ENCODE results near the gene TULP1.

Gene TULP1

DNA sequence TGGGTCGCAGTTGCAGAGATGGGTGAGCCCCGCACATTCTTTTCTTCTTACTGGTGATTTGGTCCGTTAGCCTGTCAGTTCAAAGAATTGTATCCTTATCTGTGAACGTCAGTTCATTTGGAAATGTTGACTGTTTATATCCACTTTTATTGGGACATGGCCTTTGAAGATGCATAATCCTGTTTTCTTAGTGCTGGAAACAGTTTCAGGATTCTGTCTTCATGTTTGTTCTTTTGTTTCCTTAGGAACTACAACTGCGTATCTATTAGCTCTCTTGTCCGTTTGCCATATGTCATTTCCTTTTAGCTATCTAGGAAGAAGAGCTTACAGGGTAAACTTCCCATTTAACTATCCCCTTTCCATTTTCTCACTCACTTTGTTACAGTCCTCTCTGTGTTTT, 35.0 kb upstream of the TULP1 start:
- H3K36me3 ChIP-seq (ENCODE audit: insufficient read depth, low read length), result no peaks in the 10 kb centered on the region; the same call in 1 of the 2 replicates
- no peaks in the 10 kb centered on the region; the same call in 1 of the 2 replicates for H3K27me3 ChIP-seq (ENCODE audit: insufficient read depth, low read length)
- H3K4me1 ChIP-seq (ENCODE audit: insufficient read depth, low read length, severe bottlenecking), result no peaks in the 10 kb centered on the region
- H3K9me2 ChIP-seq (ENCODE audit: low read depth, low read length), result no peaks in the 10 kb centered on the region
- no peak overlapping the region for H3K27ac ChIP-seq (ENCODE audit: low read depth, low read length, poor library complexity, severe bottlenecking)
- peaks cover 11% of the 10 kb centered on the region for H3K9me3 ChIP-seq (ENCODE audit: low read length)
- H3K4me3 ChIP-seq (ENCODE audit: low read depth, low read length, poor library complexity, severe bottlenecking), result no peak overlapping the region
- no peak overlapping the region for H3K4me2 ChIP-seq (ENCODE audit: low read length)
- H3K9ac ChIP-seq (ENCODE audit: low read length), result no peak overlapping the region
- no peaks in the 10 kb centered on the region for H3F3A ChIP-seq (ENCODE audit: insufficient read depth, low read length)
- no peak overlapping the region for H2AFZ ChIP-seq (ENCODE audit: low read length)
- no peaks in the 10 kb centered on the region for H4K20me1 ChIP-seq (ENCODE audit: insufficient read depth, low read length)
- H3K79me2 ChIP-seq (ENCODE audit: insufficient read depth, low read length), result no peaks in the 10 kb centered on the region
- no peak for TF ChIP-seq EZH2 (IDR thresholded peaks at IDR 0.05; ENCODE audit: borderline replicate concordance, low read length)
- TF ChIP-seq, protein P1, sequence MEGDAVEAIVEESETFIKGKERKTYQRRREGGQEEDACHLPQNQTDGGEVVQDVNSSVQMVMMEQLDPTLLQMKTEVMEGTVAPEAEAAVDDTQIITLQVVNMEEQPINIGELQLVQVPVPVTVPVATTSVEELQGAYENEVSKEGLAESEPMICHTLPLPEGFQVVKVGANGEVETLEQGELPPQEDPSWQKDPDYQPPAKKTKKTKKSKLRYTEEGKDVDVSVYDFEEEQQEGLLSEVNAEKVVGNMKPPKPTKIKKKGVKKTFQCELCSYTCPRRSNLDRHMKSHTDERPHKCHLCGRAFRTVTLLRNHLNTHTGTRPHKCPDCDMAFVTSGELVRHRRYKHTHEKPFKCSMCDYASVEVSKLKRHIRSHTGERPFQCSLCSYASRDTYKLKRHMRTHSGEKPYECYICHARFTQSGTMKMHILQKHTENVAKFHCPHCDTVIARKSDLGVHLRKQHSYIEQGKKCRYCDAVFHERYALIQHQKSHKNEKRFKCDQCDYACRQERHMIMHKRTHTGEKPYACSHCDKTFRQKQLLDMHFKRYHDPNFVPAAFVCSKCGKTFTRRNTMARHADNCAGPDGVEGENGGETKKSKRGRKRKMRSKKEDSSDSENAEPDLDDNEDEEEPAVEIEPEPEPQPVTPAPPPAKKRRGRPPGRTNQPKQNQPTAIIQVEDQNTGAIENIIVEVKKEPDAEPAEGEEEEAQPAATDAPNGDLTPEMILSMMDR (IDR thresholded peaks at IDR 0.05; ENCODE audit: low read length), result no peak

DNA sequence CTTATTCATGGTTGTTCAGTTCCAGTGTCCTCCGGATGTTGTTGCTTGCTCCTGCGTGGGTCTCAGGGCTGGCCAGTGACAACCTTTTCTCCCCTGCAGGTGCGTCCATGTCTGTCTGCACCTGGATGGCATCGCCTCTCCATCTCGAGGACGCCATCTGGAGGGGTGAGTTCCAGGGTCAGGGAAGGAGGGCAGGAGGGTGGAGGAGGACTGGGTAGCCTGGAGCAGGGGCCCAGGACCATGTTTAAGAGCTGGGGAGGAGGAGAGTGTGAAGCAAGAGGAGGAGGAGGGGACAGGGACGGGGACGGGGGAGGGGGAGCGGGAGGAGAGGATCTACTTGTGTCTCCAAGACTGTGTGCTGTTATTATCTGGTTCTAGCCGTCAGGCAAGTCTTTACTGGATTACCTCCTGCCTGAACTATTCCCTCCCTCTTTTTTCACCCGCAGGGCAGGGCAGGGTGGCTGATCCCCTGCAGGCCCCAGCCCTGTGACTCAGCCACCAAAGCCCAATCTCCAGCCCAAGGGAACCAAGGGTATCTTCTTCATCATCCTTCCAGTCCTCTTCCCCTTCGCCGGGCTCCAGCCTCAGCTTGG, 32.2 kb upstream of the TULP1 start:
- H4K20me1 ChIP-seq (ENCODE audit: insufficient read depth, low read length), result no peaks in the 10 kb centered on the region
- H3F3A ChIP-seq (ENCODE audit: insufficient read depth, low read length), result no peaks in the 10 kb centered on the region
- H3K4me1 ChIP-seq (ENCODE audit: insufficient read depth, low read length, severe bottlenecking), result no peaks in the 10 kb centered on the region
- H3K27me3 ChIP-seq (ENCODE audit: insufficient read depth, low read length), result peaks cover 3% of the 10 kb centered on the region; the same call in 1 of the 2 replicates
- H3K9me2 ChIP-seq (ENCODE audit: low read depth, low read length), result no peaks in the 10 kb centered on the region
- H3K27ac ChIP-seq (ENCODE audit: low read depth, low read length, poor library complexity, severe bottlenecking), result no peak overlapping the region
- H3K4me3 ChIP-seq (ENCODE audit: low read depth, low read length, poor library complexity, severe bottlenecking), result no peak overlapping the region
- no peak overlapping the region for H3K9ac ChIP-seq (ENCODE audit: low read length)
- no peaks in the 10 kb centered on the region for H3K79me2 ChIP-seq (ENCODE audit: insufficient read depth, low read length)
- H3K4me2 ChIP-seq (ENCODE audit: low read length), result no peak overlapping the region
- no peak overlapping the region for H2AFZ ChIP-seq (ENCODE audit: low read length)
- H3K36me3 ChIP-seq (ENCODE audit: insufficient read depth, low read length), result peaks cover 3% of the 10 kb centered on the region; the same call in 1 of the 2 replicates
- peaks cover 10% of the 10 kb centered on the region for H3K9me3 ChIP-seq (ENCODE audit: low read length)
- TF ChIP-seq, protein P1 (IDR thresholded peaks at IDR 0.05; ENCODE audit: low read length), result no peak
- no peak for TF ChIP-seq EZH2 (IDR thresholded peaks at IDR 0.05; ENCODE audit: borderline replicate concordance, low read length)

DNA sequence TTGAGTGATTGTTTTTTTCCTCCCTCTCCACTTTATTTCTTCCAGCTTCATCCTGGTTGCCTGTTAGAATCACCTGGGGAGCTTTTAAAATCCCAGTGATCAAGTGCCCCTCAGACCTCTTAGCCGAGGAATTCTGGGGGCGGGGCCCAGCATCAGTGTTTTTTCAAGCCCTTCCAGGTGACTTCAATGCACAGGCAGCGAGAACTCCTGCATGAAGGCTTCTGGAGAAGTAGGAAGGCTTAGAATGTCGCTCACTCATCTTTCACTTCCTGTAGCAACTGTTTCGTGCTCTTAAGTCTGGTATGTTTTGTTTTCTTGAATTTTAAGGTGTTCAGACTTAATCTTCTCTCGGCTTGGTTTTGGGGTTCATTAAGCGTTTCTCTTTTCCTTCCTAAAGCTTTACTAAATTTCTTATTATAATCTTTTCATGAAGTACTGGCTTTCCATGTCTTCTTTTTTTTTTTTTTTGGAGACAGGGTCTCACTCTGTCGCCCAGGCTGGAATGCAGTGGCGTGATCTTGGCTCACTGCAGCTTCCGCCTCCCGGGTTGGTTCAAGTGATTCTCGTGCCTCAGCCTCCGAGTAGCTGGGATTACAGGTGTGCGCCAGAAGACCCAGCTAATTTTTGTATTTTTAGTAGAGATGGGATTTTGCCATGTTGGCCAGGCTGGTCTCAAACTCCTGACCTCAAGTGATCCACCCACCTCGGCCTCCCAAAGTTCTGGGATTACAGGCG, 30.9 kb upstream of the TULP1 start:
- Histone ChIP-seq H3K36me3 (ENCODE audit: insufficient read depth, low read length) (peaks cover 3% of the 10 kb centered on the region; the same call in 1 of the 2 replicates), H3K9me2 (ENCODE audit: low read depth, low read length) (no peaks in the 10 kb centered on the region), H3K4me1 (ENCODE audit: insufficient read depth, low read length, severe bottlenecking) (no peaks in the 10 kb centered on the region), H3K27me3 (ENCODE audit: insufficient read depth, low read length) (peaks cover 3% of the 10 kb centered on the region; the same call in 1 of the 2 replicates), H2AFZ (ENCODE audit: low read length) (no peak overlapping the region), H3K4me3 (ENCODE audit: low read depth, low read length, poor library complexity, severe bottlenecking) (no peak overlapping the region), H3K9ac (ENCODE audit: low read length) (no peak overlapping the region), H3F3A (ENCODE audit: insufficient read depth, low read length) (no peaks in the 10 kb centered on the region), H4K20me1 (ENCODE audit: insufficient read depth, low read length) (no peaks in the 10 kb centered on the region), H3K9me3 (ENCODE audit: low read length) (peaks cover 6% of the 10 kb centered on the region; the same call in 1 of the 2 replicates), H3K4me2 (ENCODE audit: low read length) (no peak overlapping the region), H3K79me2 (ENCODE audit: insufficient read depth, low read length) (no peaks in the 10 kb centered on the region), H3K27ac (ENCODE audit: low read depth, low read length, poor library complexity, severe bottlenecking) (no peak overlapping the region)
- TF ChIP-seq, protein P1 (IDR thresholded peaks at IDR 0.05; ENCODE audit: low read length), result no peak
- no peak for TF ChIP-seq EZH2 (IDR thresholded peaks at IDR 0.05; ENCODE audit: borderline replicate concordance, low read length)
